ENCODE measurements around the gene CHCHD6. TPM values are rescaled to one million over a fixed set of nuclear protein-coding genes. Genes with fewer than 3 reads are reported as not detected.

Gene CHCHD6
- total RNA-seq, 4 donors from 2014 or later, result 30.3 to 46.5 (median 33.6) TPM

DNA sequence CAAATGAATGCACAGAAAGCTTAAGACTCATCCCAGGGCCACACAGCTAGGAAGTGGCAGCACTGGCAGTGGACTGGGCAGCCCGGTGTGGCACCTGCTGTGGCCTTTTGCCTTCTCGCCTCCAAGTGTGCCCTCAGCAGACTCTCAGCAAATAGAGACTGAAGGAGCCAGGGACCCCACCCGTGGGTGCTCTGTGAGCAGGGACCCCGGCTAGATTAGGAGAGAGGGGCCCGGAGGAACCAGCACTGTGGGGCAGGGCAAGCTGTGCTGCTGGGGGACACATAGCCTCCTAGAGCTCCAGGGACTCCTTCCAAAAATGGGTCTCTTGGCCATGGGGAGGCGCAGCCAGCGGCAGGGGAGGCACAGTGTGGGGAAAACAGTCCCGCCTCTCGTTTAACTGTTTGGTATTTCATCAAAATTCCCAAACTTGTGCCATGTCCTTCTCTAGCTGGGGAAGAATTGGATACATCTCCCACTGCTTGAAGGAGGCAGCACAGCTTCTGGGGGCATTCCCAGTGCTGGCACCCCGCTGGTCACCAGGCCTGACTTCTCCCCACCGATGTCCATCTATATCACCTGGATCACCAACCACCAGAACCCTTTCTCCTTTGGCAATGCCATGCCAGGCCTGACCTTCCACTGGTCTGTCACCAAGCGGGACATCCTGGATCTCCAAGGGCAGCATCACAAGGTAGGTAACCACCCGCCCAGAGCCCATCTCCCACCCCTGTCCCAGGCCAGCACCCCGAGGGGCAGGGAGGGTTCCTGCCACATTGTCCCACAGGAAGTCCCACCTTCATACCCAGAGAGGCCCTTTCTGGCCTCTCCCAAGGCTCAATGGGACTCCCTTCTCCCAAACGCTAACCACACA, 37.1 kb upstream of the CHCHD6 start:
- no peaks in the 10 kb centered on the region for H3K9me3 ChIP-seq
- no peak overlapping the region for H3K27ac ChIP-seq
- H3K27me3 ChIP-seq, result no peaks in the 10 kb centered on the region
- TF ChIP-seq EP300 (IDR thresholded peaks at IDR 0.05), result no peak
- TF ChIP-seq, protein P1, sequence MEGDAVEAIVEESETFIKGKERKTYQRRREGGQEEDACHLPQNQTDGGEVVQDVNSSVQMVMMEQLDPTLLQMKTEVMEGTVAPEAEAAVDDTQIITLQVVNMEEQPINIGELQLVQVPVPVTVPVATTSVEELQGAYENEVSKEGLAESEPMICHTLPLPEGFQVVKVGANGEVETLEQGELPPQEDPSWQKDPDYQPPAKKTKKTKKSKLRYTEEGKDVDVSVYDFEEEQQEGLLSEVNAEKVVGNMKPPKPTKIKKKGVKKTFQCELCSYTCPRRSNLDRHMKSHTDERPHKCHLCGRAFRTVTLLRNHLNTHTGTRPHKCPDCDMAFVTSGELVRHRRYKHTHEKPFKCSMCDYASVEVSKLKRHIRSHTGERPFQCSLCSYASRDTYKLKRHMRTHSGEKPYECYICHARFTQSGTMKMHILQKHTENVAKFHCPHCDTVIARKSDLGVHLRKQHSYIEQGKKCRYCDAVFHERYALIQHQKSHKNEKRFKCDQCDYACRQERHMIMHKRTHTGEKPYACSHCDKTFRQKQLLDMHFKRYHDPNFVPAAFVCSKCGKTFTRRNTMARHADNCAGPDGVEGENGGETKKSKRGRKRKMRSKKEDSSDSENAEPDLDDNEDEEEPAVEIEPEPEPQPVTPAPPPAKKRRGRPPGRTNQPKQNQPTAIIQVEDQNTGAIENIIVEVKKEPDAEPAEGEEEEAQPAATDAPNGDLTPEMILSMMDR (IDR thresholded peaks at IDR 0.05), result no peak
- no peak for TF ChIP-seq POLR2A (IDR thresholded peaks at IDR 0.05)
- DNase-seq (ENCODE audit: low spot score in 2 of 2), result no peak
- H3K36me3 ChIP-seq, result no peaks in the 10 kb centered on the region
- 87 to 98% methylated on average over 11 to 15 of the region's 15 CpGs for WGBS, 2 donors
- H3K4me1 ChIP-seq, result no peaks in the 10 kb centered on the region
- H3K4me3 ChIP-seq, result no peak overlapping the region

DNA sequence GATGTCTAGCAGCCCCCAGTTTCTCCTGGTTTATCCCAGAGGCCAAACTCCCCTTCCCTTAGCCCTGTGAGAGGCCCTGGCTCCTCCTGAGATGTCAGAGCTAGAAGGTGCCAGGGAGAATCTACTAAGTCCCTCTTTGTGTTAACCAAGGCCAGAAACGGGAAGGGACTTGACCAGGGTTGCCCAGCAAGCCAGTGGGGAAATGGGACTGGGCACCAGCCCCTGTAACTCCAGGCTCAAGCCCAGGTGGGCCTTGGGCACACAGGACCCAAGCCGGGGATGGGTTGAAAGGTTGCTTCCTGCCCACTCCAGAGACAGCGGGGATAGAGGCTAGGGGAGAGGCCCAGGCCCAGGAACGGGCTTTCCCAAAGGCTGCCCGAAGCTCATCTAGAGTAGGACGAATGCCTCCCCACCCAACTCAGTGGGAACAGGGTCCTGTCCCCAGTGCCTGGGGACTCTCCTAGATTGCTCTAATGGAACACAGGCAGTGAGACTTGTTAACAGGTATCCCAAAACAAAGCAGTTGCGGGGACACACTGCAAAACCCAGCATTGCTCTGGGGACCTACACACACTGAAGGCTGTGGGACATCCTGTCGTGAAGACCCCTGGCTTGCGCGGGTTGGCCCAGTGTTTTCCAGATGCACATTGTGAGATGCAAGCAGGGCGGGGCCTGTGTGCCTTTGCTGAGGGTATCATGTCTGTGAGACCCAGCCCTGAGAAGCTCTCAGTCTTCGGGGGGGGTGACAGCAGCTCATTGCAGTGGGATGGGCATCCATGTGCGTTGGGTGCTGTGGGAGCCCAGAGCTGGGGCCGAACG, 36.2 kb upstream of the CHCHD6 start:
- no peak overlapping the region for H3K27ac ChIP-seq
- H3K4me1 ChIP-seq, result no peaks in the 10 kb centered on the region
- no peaks in the 10 kb centered on the region for H3K9me3 ChIP-seq
- H3K36me3 ChIP-seq, result no peaks in the 10 kb centered on the region
- H3K27me3 ChIP-seq, result no peaks in the 10 kb centered on the region
- DNase-seq (ENCODE audit: low spot score in 2 of 2), result no peak
- WGBS, 2 donors, result 85 to 92% methylated on average over 8 to 11 of the region's 15 CpGs
- TF ChIP-seq EP300 (IDR thresholded peaks at IDR 0.05), result no peak
- H3K4me3 ChIP-seq, result no peak overlapping the region

GRCh38 chr3:126668450-126669401, 35.3 kb upstream of the CHCHD6 start:
- no peak overlapping the region for H3K27ac ChIP-seq
- DNase-seq (ENCODE audit: low spot score in 2 of 2), result no peak
- H3K4me3 ChIP-seq, result no peak overlapping the region
- H3K27me3 ChIP-seq, result no peaks in the 10 kb centered on the region
- 85 to 86% methylated on average over 11 to 13 of the region's 13 CpGs for WGBS, 2 donors
- H3K36me3 ChIP-seq, result no peaks in the 10 kb centered on the region
- H3K4me1 ChIP-seq, result no peaks in the 10 kb centered on the region
- H3K9me3 ChIP-seq, result peaks cover 0 to 5% (median 0%) of the 10 kb centered on the region in 4 donors
- TF ChIP-seq, protein P1 (IDR thresholded peaks at IDR 0.05), result no peak
- TF ChIP-seq EP300 (IDR thresholded peaks at IDR 0.05) (no peak), POLR2A (IDR thresholded peaks at IDR 0.05) (no peak)

- WGBS, 2 donors, result 49 to 50% methylated on average over 1 of the region's 1 CpG
- DNase-seq (ENCODE audit: low spot score in 2 of 2), result no peak
- TF ChIP-seq POLR2A (IDR thresholded peaks at IDR 0.05), result no peak
- no peak for TF ChIP-seq EP300 (IDR thresholded peaks at IDR 0.05)
- TF ChIP-seq, protein P1 (IDR thresholded peaks at IDR 0.05), result no peak
- Histone ChIP-seq H3K27me3 (no peaks in the 10 kb centered on the region), H3K4me1 (no peaks in the 10 kb centered on the region), H3K36me3 (no peaks in the 10 kb centered on the region), H3K27ac (no peak overlapping the region), H3K4me3 (no peak overlapping the region), H3K9me3 (peaks cover 0 to 15% (median 0%) of the 10 kb centered on the region in 4 donors)
These were observed 32.5 kb upstream of the CHCHD6 start for GRCh38 chr3:126671521-126671920.

GRCh38 chr3:126672340-126672739, 31.7 kb upstream of the CHCHD6 start:
- TF ChIP-seq POLR2A (IDR thresholded peaks at IDR 0.05), result no peak
- no peak for TF ChIP-seq EP300 (IDR thresholded peaks at IDR 0.05)
- TF ChIP-seq, protein P1 (IDR thresholded peaks at IDR 0.05), result no peak
- no peak for DNase-seq (ENCODE audit: low spot score in 2 of 2)
- 76 to 86% methylated on average over 6 to 7 of the region's 7 CpGs for WGBS, 2 donors
- H3K9me3 ChIP-seq, result peaks cover 0 to 15% (median 0%) of the 10 kb centered on the region in 4 donors
- no peak overlapping the region for H3K4me3 ChIP-seq
- H3K27ac ChIP-seq, result no peak overlapping the region
- H3K27me3 ChIP-seq, result no peaks in the 10 kb centered on the region
- H3K36me3 ChIP-seq, result no peaks in the 10 kb centered on the region
- no peaks in the 10 kb centered on the region for H3K4me1 ChIP-seq
